Activated T-cell treated with anti-CD3 and anti-CD28 coated beads, Interleukin-2, amount 50 U/mL, for 72 hours (primary cell): ENCODE results near the gene GBA2. TPM values are rescaled to one million over a fixed set of nuclear protein-coding genes. Genes with fewer than 3 reads are reported as not detected.

Source experiments
- ATAC-seq, 2 donors: fragments of 150-1000 bp; cut with Tn5 transposase; replicated peaks in 1 of 2; 2 replicates each; pipeline ENCODE4 v1.10.0; 2021; ENCODE audit warnings: moderate library complexity in 2 of 2, mild to moderate bottlenecking in 1 of 2
- DNase-seq, 2 donors: peaks; one replicate each; pipeline ENCODE4 v3.0.0; 2021 to 2022; ENCODE audit warnings: mixed read lengths in 1 of 2
- H3K27ac Mint-ChIP-seq: one replicate; pipeline ENCODE4 v1.8.0; 2022; ENCODE audit warnings: mild to moderate bottlenecking, moderate library complexity, mixed read lengths
- H3K27me3 Mint-ChIP-seq: one replicate; pipeline ENCODE4 v1.8.0; 2022; ENCODE audit warnings: low read depth, mixed read lengths
- H3K36me3 Mint-ChIP-seq, 2 donors: one replicate each; pipeline ENCODE4 v1.8.0; 2022; ENCODE audit warnings: mixed read lengths in 2 of 2, mild to moderate bottlenecking in 1 of 2; ENCODE audit not compliant: insufficient read depth in 2 of 2
- H3K4me1 Mint-ChIP-seq: one replicate; pipeline ENCODE4 v1.8.0; 2022; ENCODE audit warnings: low read depth, mixed read lengths
- H3K4me3 Mint-ChIP-seq, 2 donors: one replicate each; pipeline ENCODE4 v1.8.0; 2022; ENCODE audit warnings: mild to moderate bottlenecking in 2 of 2, mixed read lengths in 2 of 2, moderate library complexity in 2 of 2
- H3K9me3 Mint-ChIP-seq, 2 donors: one replicate each; pipeline ENCODE4 v1.8.0; 2022; ENCODE audit warnings: mixed read lengths in 2 of 2
- total RNA-seq, 2 donors: library from RNA; stranded (reverse); gene quantifications; one replicate each; pipeline ENCODE4 v1.2.3, GENCODE V29; 2022

The GBA2 gene
- total RNA-seq, 2 donors from 2014 or later, result 37.7 to 38.4 TPM

DNA sequence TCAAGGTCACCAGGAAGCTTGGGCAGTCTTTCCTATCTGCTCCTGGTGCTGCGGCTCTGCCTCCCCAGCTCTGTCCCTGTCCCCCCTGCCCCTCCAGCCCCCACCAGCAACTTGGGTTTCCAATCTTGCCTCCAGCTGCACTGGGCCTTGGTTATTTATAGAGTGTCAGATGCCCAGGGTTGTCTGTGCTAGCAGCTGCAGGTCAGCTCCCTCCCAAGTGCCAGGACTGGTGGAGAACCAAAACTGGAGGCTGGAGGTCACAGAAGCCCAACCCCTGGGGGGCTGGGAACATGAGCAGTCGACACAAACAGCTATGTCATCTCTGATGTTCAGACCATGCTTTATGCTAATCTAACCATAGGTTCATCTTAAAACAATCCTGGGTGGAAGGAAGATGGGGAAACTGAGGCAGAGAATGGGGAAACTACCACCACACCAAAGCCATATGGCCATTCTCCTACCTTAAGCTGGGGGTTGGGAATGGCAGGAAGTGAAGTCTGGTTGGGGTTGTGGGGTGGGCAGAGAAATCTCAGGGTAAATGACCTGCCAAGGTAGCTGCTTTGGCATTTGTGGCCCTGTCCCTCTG, 61.0 kb downstream of the GBA2 start:
- H3K9me3 Mint-ChIP-seq, result no peaks in the 10 kb centered on the region
- ATAC-seq (no peak), DNase-seq (no peak)
- H3K27ac Mint-ChIP-seq, result no peak overlapping the region
- peaks cover 35% of the 10 kb centered on the region for H3K4me1 Mint-ChIP-seq
- H3K27me3 Mint-ChIP-seq, result no peaks in the 10 kb centered on the region
- no peak overlapping the region for H3K4me3 Mint-ChIP-seq
- no peaks in the 10 kb centered on the region for H3K36me3 Mint-ChIP-seq

DNA sequence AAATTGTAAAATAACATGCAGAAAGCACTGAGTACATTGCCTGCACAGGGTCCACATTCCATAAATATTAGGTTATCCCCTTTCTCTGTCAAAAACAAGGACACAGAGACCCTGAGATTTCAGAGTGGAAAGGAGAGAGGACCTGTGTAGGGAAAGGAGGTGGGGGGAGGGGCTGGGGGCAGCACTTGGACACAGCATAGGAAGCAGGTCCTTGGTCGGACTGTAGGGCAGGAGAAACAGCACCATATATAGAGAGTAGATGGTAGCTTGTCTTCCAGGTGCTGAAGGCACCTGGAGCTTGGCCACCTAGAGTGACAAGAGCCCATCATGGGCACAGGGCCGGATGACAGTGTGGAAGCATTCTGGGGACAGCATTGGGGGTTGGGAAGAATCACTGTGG, 61.7 kb downstream of the GBA2 start:
- Mint-ChIP-seq H3K27me3 (no peaks in the 10 kb centered on the region), H3K4me1 (peaks cover 35% of the 10 kb centered on the region), H3K9me3 (no peaks in the 10 kb centered on the region), H3K27ac (no peak overlapping the region), H3K4me3 (no peak overlapping the region), H3K36me3 (no peaks in the 10 kb centered on the region)
- no peak for ATAC-seq
- DNase-seq, result no peak

Other genes with a start within 250 kb of the GBA2 start
- 10 to 100 TPM; 39.9 to 45.5 TPM for gene TESK1, start 144.0 kb downstream of the GBA2 start, total RNA-seq
- 10 to 100 TPM; 28.7 to 31.9 TPM for gene CD72, start 130.8 kb downstream of the GBA2 start, total RNA-seq
- gene SIT1, start 98.3 kb downstream of the GBA2 start, total RNA-seq, result 10 to 100 TPM; 61.4 to 65.6 TPM
- 1,000 to 10,000 TPM; 5,353 to 9,709 TPM for gene RMRP, start 91.2 kb downstream of the GBA2 start, total RNA-seq
- 10 to 100 TPM in 1 of 2 donors, 1 to 10 TPM in 1; 9.5 to 10.8 TPM for gene CCDC107, start 90.9 kb downstream of the GBA2 start, total RNA-seq
- 10 to 100 TPM; 12.0 to 15.1 TPM for gene ARHGEF39, start 84.0 kb downstream of the GBA2 start, total RNA-seq
- 1 to 10 TPM in 1 of 2 donors, under 1 TPM in 1; 0.65 to 1.6 TPM for gene CA9, start 75.3 kb downstream of the GBA2 start, total RNA-seq
- 1 to 10 TPM; 5.4 to 7.8 TPM for gene TPM2, start 59.3 kb downstream of the GBA2 start, total RNA-seq
- gene TLN1, start 17.0 kb downstream of the GBA2 start, total RNA-seq, result 100 to 1,000 TPM; 200 to 235 TPM
- gene CREB3, start 16.6 kb downstream of the GBA2 start, total RNA-seq, result 10 to 100 TPM; 30.7 to 33.1 TPM
- 10 to 100 TPM; 32.5 TPM for gene RGP1, start 59 bp upstream of the GBA2 start, total RNA-seq
- not detected for gene MSMP, start 5.0 kb upstream of the GBA2 start, total RNA-seq
- gene NPR2, start 42.4 kb upstream of the GBA2 start, total RNA-seq, result 10 to 100 TPM in 1 of 2 donors, 1 to 10 TPM in 1; 6.7 to 11.5 TPM
- 1 to 10 TPM; 1.1 to 1.4 TPM for gene SPAG8, start 63.0 kb upstream of the GBA2 start, total RNA-seq
- 10 to 100 TPM; 69.2 to 80.9 TPM for gene HINT2, start 65.8 kb upstream of the GBA2 start, total RNA-seq
- not detected for gene FAM221B, start 79.5 kb upstream of the GBA2 start, total RNA-seq
- gene TMEM8B, start 80.0 kb upstream of the GBA2 start, total RNA-seq, result 1 to 10 TPM; 8.4 to 9.1 TPM
- not detected for gene OR13J1, start 121.2 kb upstream of the GBA2 start, total RNA-seq
- not detected for gene HRCT1, start 157.0 kb upstream of the GBA2 start, total RNA-seq
- gene SPAAR, start 160.3 kb upstream of the GBA2 start, total RNA-seq, result not detected
- gene OR2S2, start 208.9 kb upstream of the GBA2 start, total RNA-seq, result not detected